MCF 10A (cell line): Measurements from ENCODE around the gene NDOR1. TPM values are rescaled to one million over a fixed set of nuclear protein-coding genes. Genes with fewer than 3 reads are reported as not detected.
A peak's percentile ranks its signal among the peaks of the same experiment; 100 is the strongest.

Experiments used
- BruUV-seq: library from RNA; stranded (reverse); fragments of 400-500 nt; replicated peaks from 2 replicates; lab custom pipeline; 2021; lab: Mats Ljungman, UMichigan
- CTCF ChIA-PET: fragments of 300-600 bp; sonication (Branson Sonifier 250); formaldehyde crosslinking; extraction: SDS; loops from one replicate; lab custom pipeline; 2021; ENCODE audit warnings: antibody characterized with exemption, inconsistent platforms; lab: Yijun Ruan, JAX
- POLR2A ChIA-PET: fragments of 300-600, 350-650 bp; sonication (Branson Sonifier 250); formaldehyde crosslinking; extraction: SDS; loops from one replicate; lab custom pipeline; 2020; ENCODE audit warnings: antibody characterized with exemption, inconsistent platforms; lab: Yijun Ruan, JAX
- DNase-seq: peaks from one replicate; pipeline ENCODE4 v3.0.0-alpha.2; 2018; ENCODE audit not compliant: unreplicated experiment
- H3K27ac Mint-ChIP-seq: one replicate; pipeline ENCODE4 v1.8.0; 2022; ENCODE audit warnings: mild to moderate bottlenecking, low read depth, mixed read lengths; ENCODE audit not compliant: unreplicated experiment
- H3K27me3 Mint-ChIP-seq: one replicate; pipeline ENCODE4 v1.8.0; 2022; ENCODE audit warnings: mixed read lengths; ENCODE audit not compliant: insufficient read depth, unreplicated experiment
- H3K36me3 Mint-ChIP-seq: one replicate; pipeline ENCODE4 v1.8.0; 2022; ENCODE audit warnings: mild to moderate bottlenecking, moderate library complexity, mixed read lengths; ENCODE audit not compliant: insufficient read depth, unreplicated experiment
- H3K4me1 Mint-ChIP-seq: one replicate; pipeline ENCODE4 v1.8.0; 2022; ENCODE audit warnings: mixed read lengths; ENCODE audit not compliant: insufficient read depth, unreplicated experiment
- H3K4me3 Mint-ChIP-seq: one replicate; pipeline ENCODE4 v1.8.0; 2022; ENCODE audit warnings: mild to moderate bottlenecking, moderate library complexity, mixed read lengths; ENCODE audit not compliant: unreplicated experiment
- H3K9me3 Mint-ChIP-seq: one replicate; pipeline ENCODE4 v1.8.0; 2022; ENCODE audit warnings: mixed read lengths; ENCODE audit not compliant: unreplicated experiment
- CTCF ChIP-seq: fragments of 200-600 bp; IDR thresholded peaks from one replicate; pipeline ENCODE4 v1.8.0; 2022; ENCODE audit warnings: antibody characterized with exemption, mild to moderate bottlenecking; ENCODE audit not compliant: unreplicated experiment
- intact Hi-C: fragments of 100-400 bp; cut with micrococcal nuclease; formaldehyde crosslinking; loops from 2 replicates; pipeline ENCODE4 v1.14.1; 2022
- total RNA-seq: library from RNA; stranded (reverse); gene quantifications from 2 replicates; pipeline ENCODE4 v1.2.3, GENCODE V29; 2022

Gene NDOR1
- total RNA-seq, 1 experiment from 2014 or later = 18.0 TPM

GRCh38 chr9:137174722-137175293 is 30.7 kb upstream of the NDOR1 start:
- BruUV-seq = no TSS peak
- Mint-ChIP-seq H3K27me3 (no peaks in the 10 kb centered on the region), H3K4me1 (no peaks in the 10 kb centered on the region), H3K4me3 (no peak overlapping the region), H3K36me3 (peaks cover 6% of the 10 kb centered on the region), H3K9me3 (no peaks in the 10 kb centered on the region), H3K27ac (no peak overlapping the region)
- ChIA-PET CTCF (interaction anchor here (0.7 kb wide), 2 partner anchors 35 to 71 kb away, joined by 3 read pairs; no protein-coding TSS in a partner anchor), POLR2A (interaction anchor here (0.6 to 1.0 kb wide), 2 partner anchors 45 to 91 kb away, joined by 3 to 4 read pairs; no protein-coding TSS in a partner anchor)
- TF ChIP-seq CTCF = no peak
- intact Hi-C loops = loop anchor here (10.0 kb wide), 1 partner anchor 50 kb away; the partner anchor contains the start of genes CYSRT1, RNF208 and RNF224
- no peak for DNase-seq

GRCh38 chr9:137175345-137175961 is 30.0 kb upstream of the NDOR1 start:
- POLR2A ChIA-PET = interaction anchor here (1.0 kb wide), 1 partner anchor 46 kb away, joined by 3 read pairs; no protein-coding TSS in a partner anchor
- Mint-ChIP-seq H3K4me1 (no peaks in the 10 kb centered on the region), H3K27me3 (no peaks in the 10 kb centered on the region), H3K27ac (no peak overlapping the region), H3K36me3 (peaks cover 6% of the 10 kb centered on the region), H3K9me3 (no peaks in the 10 kb centered on the region), H3K4me3 (no peak overlapping the region)
- DNase-seq = no peak
- intact Hi-C loops = loop anchor here (10.0 kb wide), 1 partner anchor 49 kb away; the partner anchor contains the start of genes CYSRT1, RNF208 and RNF224
- no TSS peak for BruUV-seq
- CTCF ChIA-PET = interaction anchor here (0.7 kb wide), 1 partner anchor 70 kb away, joined by 3 read pairs; no protein-coding TSS in a partner anchor
- no peak for TF ChIP-seq CTCF

GRCh38 chr9:137176302-137177182 is 29.0 kb upstream of the NDOR1 start:
- Mint-ChIP-seq H3K27me3 (no peaks in the 10 kb centered on the region), H3K27ac (peak overlapping the region; percentile 24), H3K36me3 (peaks cover 6% of the 10 kb centered on the region), H3K4me1 (no peaks in the 10 kb centered on the region), H3K9me3 (no peaks in the 10 kb centered on the region), H3K4me3 (no peak overlapping the region)
- CTCF ChIA-PET = interaction anchor here (0.7 kb wide), 2 partner anchors 70 to 429 kb away, joined by 3 read pairs; no protein-coding TSS in a partner anchor
- DNase-seq = peak; percentile 52
- intact Hi-C loops = loop anchor here (10.0 kb wide), 1 partner anchor 48 kb away; the partner anchor contains the start of genes CYSRT1, RNF208 and RNF224
- no TSS peak for BruUV-seq
- POLR2A ChIA-PET = interaction anchor here (0.6 to 1.4 kb wide), 6 partner anchors 11 to 60 kb away, joined by 3 read pairs; partner anchors contain the start of gene TPRN
- TF ChIP-seq CTCF = peak; percentile 71
